GM21528 (cell line): ENCODE measurements around the gene FGF1.

Experiments
- ATAC-seq: cut with Tn5 transposase; IDR thresholded peaks from one replicate; pipeline ENCODE4 v1.9.1; 2021; ENCODE audit warnings: mild to moderate bottlenecking, moderate library complexity; ENCODE audit not compliant: unreplicated experiment, low FRiP score

The FGF1 gene

GRCh38 chr5:142617416-142618129 lies 68.3 kb downstream of the FGF1 start:
- no peak for ATAC-seq

- ATAC-seq: no peak
Observed at GRCh38 chr5:142615948-142616347, 69.9 kb downstream of the FGF1 start.

GRCh38 chr5:142614054-142614453 lies 71.8 kb downstream of the FGF1 start:
- no peak for ATAC-seq

- ATAC-seq: no peak
Observed at GRCh38 chr5:142613271-142613671, 72.6 kb downstream of the FGF1 start.

- ATAC-seq: no peak
Observed at GRCh38 chr5:142612494-142613270, 73.2 kb downstream of the FGF1 start.

GRCh38 chr5:142611154-142611553 lies 74.7 kb downstream of the FGF1 start:
- no peak for ATAC-seq

- ATAC-seq: no peak
Observed at GRCh38 chr5:142610176-142611001, 75.5 kb downstream of the FGF1 start.

GRCh38 chr5:142609142-142609541 lies 76.7 kb downstream of the FGF1 start:
- no peak for ATAC-seq

GRCh38 chr5:142608081-142608480 lies 77.8 kb downstream of the FGF1 start:
- no peak for ATAC-seq

- no peak for ATAC-seq
Observed at GRCh38 chr5:142605611-142606010, 80.3 kb downstream of the FGF1 start.

GRCh38 chr5:142602720-142603245 lies 83.1 kb downstream of the FGF1 start:
- ATAC-seq: no peak

GRCh38 chr5:142601432-142601831 lies 84.5 kb downstream of the FGF1 start:
- ATAC-seq: no peak

GRCh38 chr5:142600611-142601358 lies 85.1 kb downstream of the FGF1 start:
- no peak for ATAC-seq

GRCh38 chr5:142600092-142600491 lies 85.8 kb downstream of the FGF1 start:
- ATAC-seq: no peak

GRCh38 chr5:142598338-142598700 lies 87.6 kb downstream of the FGF1 start:
- no peak for ATAC-seq

GRCh38 chr5:142597546-142598337 lies 88.1 kb downstream of the FGF1 start:
- ATAC-seq: no peak

- no peak for ATAC-seq
Observed at GRCh38 chr5:142597025-142597424, 88.9 kb downstream of the FGF1 start.

- ATAC-seq: no peak
Observed at GRCh38 chr5:142592365-142592764, 93.5 kb downstream of the FGF1 start.

GRCh38 chr5:142590451-142591231 lies 95.2 kb downstream of the FGF1 start:
- ATAC-seq: no peak
